GM19043 (cell line): ENCODE data around the gene IKBKE.
A peak's percentile ranks its signal among the peaks of the same experiment; 100 is the strongest.

Source experiments
- ATAC-seq: cut with Tn5 transposase; IDR thresholded peaks from one replicate; pipeline ENCODE4 v1.9.1; 2021; ENCODE audit warnings: low read depth; ENCODE audit not compliant: unreplicated experiment

The IKBKE gene

DNA sequence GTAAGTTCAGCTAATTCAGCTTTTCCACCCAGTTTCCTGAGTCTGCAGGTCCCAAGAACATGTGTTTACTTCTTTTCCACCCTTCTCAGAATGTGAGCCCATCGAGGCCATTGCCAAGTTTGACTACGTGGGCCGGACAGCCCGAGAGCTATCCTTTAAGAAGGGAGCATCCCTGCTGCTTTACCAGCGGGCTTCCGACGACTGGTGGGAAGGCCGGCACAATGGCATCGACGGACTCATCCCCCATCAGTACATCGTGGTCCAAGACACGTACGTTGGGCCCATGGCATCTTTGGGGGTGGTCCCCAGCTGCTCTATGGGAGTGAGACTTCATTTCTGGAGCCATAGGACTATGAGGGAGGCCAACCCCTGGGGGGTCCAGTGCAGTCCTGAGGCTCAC, 17.2 kb upstream of the IKBKE start:
- no peak for ATAC-seq

- no peak for ATAC-seq
These were observed 15.0 kb upstream of the IKBKE start for GRCh38 chr1:206455289-206455665.

- no peak for ATAC-seq
These were observed 14.5 kb upstream of the IKBKE start for GRCh38 chr1:206455666-206456344.

- ATAC-seq = no peak
These were observed 13.5 kb upstream of the IKBKE start for GRCh38 chr1:206456577-206457370.

DNA sequence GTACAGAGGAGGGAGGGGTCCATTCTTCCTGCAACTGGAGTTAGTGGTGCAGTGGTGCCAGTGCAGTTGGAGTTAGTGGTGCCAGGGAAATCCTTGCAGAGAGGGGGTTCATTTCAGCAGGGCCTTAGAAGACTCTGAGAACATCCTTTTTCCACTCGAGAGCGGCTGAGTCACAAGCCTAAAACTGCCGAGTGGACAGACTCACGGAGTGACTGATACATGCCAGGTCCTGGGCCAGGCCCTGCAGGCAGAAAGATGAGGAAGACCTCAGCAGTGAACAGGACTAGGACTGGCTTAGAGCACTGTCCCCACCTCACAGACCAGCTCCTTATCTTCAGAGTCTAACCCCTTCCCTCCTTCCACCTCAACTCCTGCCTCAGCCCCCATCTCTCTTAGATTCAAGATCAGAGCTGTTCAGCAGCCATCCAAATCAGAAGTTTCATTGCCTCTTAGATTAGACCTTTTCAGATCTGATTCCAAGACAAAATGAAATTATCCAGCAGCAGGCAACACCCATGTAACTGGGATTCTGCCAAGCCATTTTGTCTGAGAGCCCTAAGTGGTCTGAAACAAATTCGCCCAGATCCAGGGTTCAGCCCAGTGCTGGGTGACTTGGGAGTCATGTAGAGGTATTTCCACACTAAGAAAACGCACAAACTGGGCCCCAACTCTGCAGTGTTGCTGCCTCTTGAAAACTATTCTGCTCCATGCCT, 12.7 kb upstream of the IKBKE start:
- ATAC-seq = no peak

GRCh38 chr1:206459703-206460102, 10.6 kb upstream of the IKBKE start:
- ATAC-seq = no peak

DNA sequence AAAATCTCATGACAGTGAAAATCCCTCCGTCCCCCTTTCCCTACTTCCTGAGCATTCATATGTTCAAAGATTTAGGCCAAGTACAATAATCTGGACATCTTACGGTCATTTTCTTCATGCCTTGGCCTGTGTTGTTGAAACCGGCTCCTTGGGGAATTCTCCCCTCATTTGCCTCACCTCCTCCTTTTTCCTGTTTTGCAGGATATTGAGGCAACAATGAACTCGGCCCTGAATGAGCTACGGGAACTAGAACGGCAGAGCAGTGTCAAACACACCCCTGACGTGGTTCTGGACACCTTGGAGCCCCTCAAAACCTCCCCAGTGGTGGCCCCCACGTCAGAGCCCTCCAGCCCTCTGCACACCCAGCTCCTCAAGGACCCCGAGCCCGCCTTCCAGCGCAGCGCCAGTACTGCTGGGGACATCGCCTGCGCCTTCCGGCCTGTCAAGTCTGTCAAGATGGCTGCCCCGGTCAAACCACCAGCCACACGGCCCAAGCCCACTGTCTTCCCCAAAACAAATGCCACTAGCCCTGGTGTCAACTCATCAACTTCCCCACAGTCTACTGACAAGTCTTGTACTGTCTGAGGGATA, 9.3 kb upstream of the IKBKE start:
- no peak for ATAC-seq

- no peak for ATAC-seq
These were observed 8.4 kb upstream of the IKBKE start for GRCh38 chr1:206461602-206462455.

DNA sequence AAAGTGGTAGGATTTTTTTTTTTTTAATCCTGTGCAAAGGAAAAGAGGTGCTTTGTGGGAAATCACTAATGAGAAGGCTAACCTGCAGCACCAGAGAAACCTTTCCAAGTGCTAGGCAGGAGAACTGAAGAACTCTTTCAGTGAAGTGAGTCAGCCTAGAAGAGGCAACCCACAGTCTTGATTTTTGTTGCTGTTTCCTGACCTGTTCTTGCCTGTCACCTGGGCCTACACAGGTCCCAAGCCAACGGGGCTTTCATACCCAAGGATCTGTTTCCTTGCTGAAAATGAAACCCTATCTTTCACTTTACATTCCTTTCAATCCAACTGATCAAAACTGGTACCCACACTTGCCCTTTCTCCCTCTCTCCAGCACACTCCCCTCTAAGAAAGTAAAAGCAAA, 7.1 kb upstream of the IKBKE start:
- no peak for ATAC-seq

DNA sequence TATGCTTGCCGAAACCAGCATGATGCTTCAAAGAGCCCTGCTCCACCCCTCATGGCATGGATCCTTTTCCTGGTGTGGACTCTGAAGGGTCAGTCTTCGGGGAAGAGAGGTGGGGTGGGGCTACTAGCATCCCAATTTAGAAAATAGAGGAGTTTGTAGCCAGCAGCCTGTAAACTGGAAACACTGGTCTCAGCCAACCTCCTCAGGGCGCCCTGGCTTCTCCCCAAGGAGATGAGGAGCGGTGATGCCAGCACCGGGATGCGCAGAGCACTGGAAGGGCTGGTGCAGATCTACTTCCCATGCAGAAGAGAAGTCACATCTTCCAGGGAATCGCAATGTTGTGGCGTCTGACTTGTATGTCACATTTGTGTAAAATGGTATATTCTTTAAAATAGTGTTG, 6.4 kb upstream of the IKBKE start:
- ATAC-seq = no peak

- no peak for ATAC-seq
These were observed 5.8 kb upstream of the IKBKE start for GRCh38 chr1:206464456-206464964.

- no peak for ATAC-seq
These were observed 4.3 kb upstream of the IKBKE start for GRCh38 chr1:206465951-206466350.

DNA sequence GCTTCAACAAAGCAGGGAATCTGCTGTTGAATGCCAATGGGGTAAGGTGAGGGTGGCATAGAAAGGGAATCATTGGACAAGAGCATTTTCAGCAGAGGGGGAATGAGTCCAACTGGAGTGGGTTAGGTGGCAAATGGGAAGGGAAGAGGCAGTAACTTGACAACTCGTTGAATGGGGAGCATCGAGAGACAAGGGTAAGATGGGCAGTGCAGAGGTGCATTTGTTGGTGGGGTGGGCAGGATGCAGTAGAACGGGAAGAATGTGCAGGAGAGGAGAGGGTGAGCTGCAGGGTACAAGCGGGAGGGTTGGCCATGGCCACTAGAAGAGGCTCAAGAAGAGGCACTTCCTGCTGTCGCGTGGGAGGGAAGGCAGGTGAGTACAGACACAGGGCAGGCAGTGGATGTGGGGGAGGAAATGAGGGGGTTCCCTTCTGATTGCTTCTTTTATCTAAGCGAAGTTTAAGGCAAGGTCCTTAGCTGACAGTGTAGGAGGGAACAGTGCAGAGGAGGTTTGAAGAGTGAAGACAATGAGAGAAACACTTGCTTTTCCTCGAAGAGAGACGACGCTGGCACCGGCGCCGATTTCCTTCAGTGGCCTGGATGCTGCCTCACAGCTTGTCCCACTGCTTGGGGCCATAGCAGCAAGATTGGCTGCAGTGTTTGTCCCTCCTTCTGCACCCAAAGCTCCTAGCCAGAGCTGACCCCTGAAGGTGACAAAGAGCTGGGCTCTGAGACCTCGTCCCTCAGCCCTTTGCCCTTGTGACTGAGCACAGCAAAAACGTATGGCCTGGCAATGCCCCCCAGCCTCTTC, 3.2 kb upstream of the IKBKE start:
- ATAC-seq = no peak

DNA sequence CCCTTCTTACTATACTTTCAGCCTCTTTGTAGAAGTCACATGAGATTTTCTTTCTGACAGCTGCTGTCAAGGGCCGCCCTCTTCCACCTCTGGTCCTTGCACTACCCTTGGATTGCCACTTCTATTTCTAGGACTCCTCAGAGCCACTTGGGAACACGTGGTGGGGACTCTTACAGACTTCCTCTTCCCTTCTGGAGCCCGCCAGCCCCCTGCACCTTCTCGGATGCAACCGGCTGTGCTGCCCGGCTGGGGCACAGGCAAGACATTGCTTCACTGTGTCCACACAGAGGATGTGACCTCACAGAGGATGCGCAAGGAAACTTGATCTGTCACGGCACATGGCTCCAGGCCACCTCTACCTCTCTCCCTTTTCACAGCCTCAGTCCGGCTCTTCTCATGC, 2.4 kb upstream of the IKBKE start:
- ATAC-seq = no peak

DNA sequence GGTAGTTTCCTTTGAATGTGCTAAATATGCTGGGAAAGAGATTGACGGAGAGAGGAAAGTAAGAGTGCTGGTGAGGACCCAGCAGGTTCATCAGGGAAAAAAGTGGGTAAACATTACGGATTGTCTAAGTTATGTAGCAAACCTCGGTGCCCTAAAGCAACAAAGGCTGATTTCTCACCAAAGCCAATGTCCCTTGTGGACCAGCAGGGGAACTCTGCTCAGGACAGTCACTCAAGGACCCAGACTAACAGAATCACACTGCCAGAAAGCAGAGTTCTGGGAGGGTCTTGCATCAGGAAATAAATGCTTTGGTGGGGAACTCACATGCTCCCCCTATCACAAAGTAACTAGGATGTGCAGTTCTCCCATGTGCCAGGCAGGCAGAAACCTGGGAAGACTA, 1.7 kb upstream of the IKBKE start:
- no peak for ATAC-seq

DNA sequence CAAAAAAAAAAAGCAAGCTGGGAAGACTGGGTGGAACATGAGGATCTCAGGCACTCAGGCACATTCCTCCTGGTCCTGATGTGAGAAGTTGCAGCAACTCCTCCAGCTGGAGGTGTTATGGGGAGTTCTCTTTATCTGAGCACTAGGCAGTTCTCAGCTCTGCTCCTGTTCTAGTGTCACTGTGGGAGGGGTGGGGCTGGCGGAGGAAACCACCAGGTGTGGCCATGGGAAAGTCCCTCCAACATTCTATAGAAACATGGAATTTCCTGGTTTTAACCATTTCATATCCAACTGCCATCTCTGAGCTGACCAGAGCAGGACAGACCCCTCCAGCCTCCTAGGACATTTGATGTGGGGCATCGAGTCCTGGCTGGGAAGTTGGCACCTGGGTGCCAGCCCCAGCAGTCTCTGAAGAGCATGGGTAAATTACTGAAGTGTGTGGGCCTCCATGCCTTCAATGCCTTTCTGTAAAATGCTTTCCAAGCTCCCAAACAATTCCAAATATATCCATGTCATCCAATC, 804 bp upstream of the IKBKE start:
- no peak for ATAC-seq

- ATAC-seq = peak; percentile 32
These were observed 577 bp downstream of the IKBKE start for GRCh38 chr1:206470692-206471414.

DNA sequence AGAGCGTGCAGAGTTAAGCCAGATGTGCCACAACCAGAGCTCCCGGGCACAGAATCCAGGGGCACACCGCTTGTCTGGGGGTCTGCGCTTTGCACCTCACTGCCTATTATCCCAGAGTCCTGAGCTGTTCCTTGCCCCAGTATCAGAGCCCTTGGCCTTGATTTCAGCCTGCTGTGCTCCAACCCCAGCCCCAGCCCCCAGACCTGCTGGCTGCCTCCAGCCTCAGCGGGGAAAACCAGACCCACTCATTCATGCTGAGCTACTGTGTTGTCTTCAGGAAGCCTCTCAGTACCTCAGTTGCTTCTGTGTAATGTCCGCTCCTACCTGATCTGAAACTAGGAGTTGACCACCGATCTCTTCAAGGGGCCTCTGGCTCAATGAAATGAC, 1.1 kb downstream of the IKBKE start:
- peak; percentile 8 for ATAC-seq
